CD4-positive, alpha-beta T cell (primary cell): Measurements from ENCODE around the gene INSYN2A. TPM values are rescaled to one million over a fixed set of nuclear protein-coding genes. Genes with fewer than 3 reads are reported as not detected.

ENCODE experiments used
- ATAC-seq: fragments of 200-7000 bp; cut with Tn5 transposase; one replicate; pipeline ENCODE4 v1.10.0; 2022; ENCODE audit warnings: mild to moderate bottlenecking; ENCODE audit not compliant: poor library complexity
- CTCF ChIA-PET: fragments of 350-600 bp; sonication (Branson Sonifier 250); formaldehyde crosslinking; loops from one replicate; lab custom pipeline; 2021; ENCODE audit warnings: antibody characterized with exemption, inconsistent platforms; lab: Charles Lee
- POLR2A ChIA-PET: fragments of 350-600 bp; sonication (Branson Sonifier 250); formaldehyde crosslinking; loops from one replicate; lab custom pipeline; 2021; ENCODE audit warnings: antibody characterized with exemption, inconsistent platforms; lab: Charles Lee
- DNase-seq, 14 experiments: peaks; one replicate each; pipeline ENCODE4 v3.0.0-alpha.2; 2013 to 2020; ENCODE audit warnings: mixed read lengths in 2 of 14
- H3K27ac ChIP-seq, 2 donors: one replicate each; pipeline versions ENCODE4 v1.5.1 to v1.7.0; 2013; ENCODE audit warnings: low read length in 2 of 2, low read depth in 1 of 2, mild to moderate bottlenecking in 1 of 2
- H3K27me3 ChIP-seq, 2 experiments: 1 replicate in 1 of 2; 2 replicates in 1 of 2; pipeline versions ENCODE4 v1.6.1 to v1.7.0; 2013; ENCODE audit warnings: low read length in 2 of 2, control low read depth in 1 of 2, mild to moderate bottlenecking in 1 of 2, moderate library complexity in 1 of 2; ENCODE audit not compliant: insufficient read depth in 2 of 2, control insufficient read depth in 1 of 2
- H3K36me3 ChIP-seq: one replicate; pipeline ENCODE4 v1.6.1; 2013; ENCODE audit warnings: low read length, control low read depth; ENCODE audit not compliant: insufficient read depth
- H3K4me1 ChIP-seq: one replicate; pipeline ENCODE4 v1.6.1; 2013; ENCODE audit warnings: low read length, control low read depth; ENCODE audit not compliant: insufficient read depth
- H3K4me3 ChIP-seq: one replicate; pipeline ENCODE4 v1.5.1; 2013; ENCODE audit warnings: mild to moderate bottlenecking, low read length, moderate library complexity
- H3K9me3 ChIP-seq, 2 experiments: 1 replicate in 1 of 2; 2 replicates in 1 of 2; pipeline versions ENCODE4 v1.6.1 to v1.7.0; 2013; ENCODE audit warnings: low read length in 2 of 2, mild to moderate bottlenecking in 2 of 2, control low read depth in 1 of 2, moderate library complexity in 1 of 2; ENCODE audit not compliant: control insufficient read depth in 1 of 2, insufficient read depth in 1 of 2
- H3K27ac Mint-ChIP-seq: one replicate; pipeline ENCODE4 v1.8.0; 2020; ENCODE audit warnings: mixed read lengths
- H3K27me3 Mint-ChIP-seq: one replicate; pipeline ENCODE4 v1.8.0; 2021; ENCODE audit warnings: mixed read lengths
- H3K36me3 Mint-ChIP-seq: one replicate; pipeline ENCODE4 v1.8.0; 2021; ENCODE audit warnings: low read depth, mixed read lengths
- H3K4me1 Mint-ChIP-seq: one replicate; pipeline ENCODE4 v1.8.0; 2021; ENCODE audit warnings: low read depth, mixed read lengths
- H3K4me3 Mint-ChIP-seq: one replicate; pipeline ENCODE4 v1.8.0; 2020; ENCODE audit warnings: mild to moderate bottlenecking, mixed read lengths
- H3K9me3 Mint-ChIP-seq: one replicate; pipeline ENCODE4 v1.8.0; 2020; ENCODE audit warnings: mixed read lengths
- CTCF ChIP-seq: fragments of 200-600 bp; IDR thresholded peaks from one replicate; pipeline ENCODE4 v1.8.0; 2022; ENCODE audit warnings: antibody characterized with exemption, mild to moderate bottlenecking
- intact Hi-C, 2 experiments: fragments of 100-400 bp; cut with DNase I in 1 of 2; cut with micrococcal nuclease in 1 of 2; formaldehyde crosslinking; loops; one replicate each; pipeline versions ENCODE4 v1.15.1 to v1.9.0; 2023 to 2025; cut with DNase I, micrococcal nuclease
- total RNA-seq, 174 experiments: library from RNA in 2 of 174; stranded (reverse) in 2 of 174; gene quantifications; one replicate each; pipeline ENCODE4 v1.2.3 and lab custom pipeline; 2021 to 2026

The INSYN2A gene
- total RNA-seq, 2 experiments from 2014 or later: not detected

- Histone ChIP-seq H3K4me3 (no peak overlapping the region), H3K4me1 (no peaks in the 10 kb centered on the region), H3K27me3 (no peaks in the 10 kb centered on the region), H3K36me3 (no peaks in the 10 kb centered on the region), H3K27ac (no peak overlapping the region), H3K9me3 (peaks cover 0 to 6% of the 10 kb centered on the region in 2 experiments)
- Mint-ChIP-seq H3K4me1 (no peaks in the 10 kb centered on the region), H3K36me3 (no peaks in the 10 kb centered on the region), H3K9me3 (no peaks in the 10 kb centered on the region), H3K27ac (no peak overlapping the region), H3K4me3 (no peak overlapping the region), H3K27me3 (no peaks in the 10 kb centered on the region)
- POLR2A ChIA-PET: no interaction called here
- ATAC-seq (no peak), DNase-seq (no peak)
- TF ChIP-seq CTCF: no peak
- CTCF ChIA-PET: no interaction called here
- intact Hi-C loops: no loop called here
Observed at GRCh38 chr10:127158662-127159061, 37.7 kb downstream of the INSYN2A start.

DNA sequence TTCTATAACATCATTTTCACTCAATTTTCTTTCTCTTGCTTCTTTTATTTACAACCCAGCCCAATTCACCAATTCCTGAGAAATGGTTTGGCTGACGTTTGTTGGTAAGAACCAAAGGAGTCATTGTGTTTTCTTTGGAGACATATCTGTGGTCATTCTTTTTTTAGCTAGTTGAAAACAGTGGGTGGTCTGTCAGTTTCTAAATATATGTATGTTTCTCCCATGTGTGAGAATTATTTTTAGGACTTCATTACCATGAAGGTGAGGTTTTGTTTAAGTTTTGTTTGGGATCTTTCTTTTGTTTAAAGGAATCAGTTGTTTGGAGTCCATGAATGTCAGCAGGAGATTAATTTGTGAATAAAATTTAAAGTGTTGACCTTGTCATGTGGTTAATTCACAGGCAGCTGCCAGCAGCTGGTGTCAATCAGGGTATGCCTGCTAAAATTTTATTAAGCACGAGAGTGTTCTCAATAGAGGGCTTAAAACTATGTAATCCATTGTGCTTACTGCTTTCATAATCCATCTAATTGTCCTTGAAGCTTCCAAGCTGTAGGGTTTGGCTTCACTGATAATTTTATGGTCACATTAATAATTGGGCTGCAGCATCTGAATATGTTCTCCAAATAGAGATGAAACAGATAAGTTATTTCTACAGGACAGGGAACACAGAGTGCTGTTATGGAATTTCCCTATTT is 38.7 kb downstream of the INSYN2A start:
- Histone ChIP-seq H3K4me3 (no peak overlapping the region), H3K27me3 (no peaks in the 10 kb centered on the region), H3K36me3 (no peaks in the 10 kb centered on the region), H3K9me3 (peaks cover 0 to 2% of the 10 kb centered on the region in 2 experiments), H3K4me1 (no peaks in the 10 kb centered on the region), H3K27ac (no peak overlapping the region)
- no peak for TF ChIP-seq CTCF
- Mint-ChIP-seq H3K27ac (no peak overlapping the region), H3K36me3 (no peaks in the 10 kb centered on the region), H3K4me1 (no peaks in the 10 kb centered on the region), H3K4me3 (no peak overlapping the region), H3K9me3 (no peaks in the 10 kb centered on the region), H3K27me3 (no peaks in the 10 kb centered on the region)
- POLR2A ChIA-PET: no interaction called here
- CTCF ChIA-PET: no interaction called here
- DNase-seq: no peak
- intact Hi-C loops: no loop called here
- no peak for ATAC-seq

DNA sequence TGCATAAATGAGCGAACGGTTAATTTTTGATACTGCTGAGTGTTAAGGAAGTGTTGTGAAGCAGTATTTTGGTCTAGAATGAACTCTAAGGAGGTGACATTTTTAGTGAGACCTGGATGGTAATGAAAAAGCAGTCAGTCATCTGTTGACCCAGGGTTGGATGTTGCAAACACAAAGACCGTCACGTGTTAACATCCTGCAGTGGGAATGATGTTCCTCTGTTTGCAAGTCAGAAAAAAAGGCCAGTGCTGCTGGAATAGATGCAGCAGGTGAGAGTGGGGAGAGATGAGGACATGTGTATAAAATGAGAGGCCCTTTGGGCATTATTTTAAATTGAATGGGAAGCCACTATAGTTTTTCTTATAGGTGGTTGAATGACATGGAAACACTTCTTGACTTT is 39.3 kb downstream of the INSYN2A start:
- H3K9me3 Mint-ChIP-seq: no peaks in the 10 kb centered on the region
- DNase-seq: no peak
- no peaks in the 10 kb centered on the region for H3K36me3 Mint-ChIP-seq
- no peak overlapping the region for H3K4me3 Mint-ChIP-seq
- intact Hi-C loops: no loop called here
- H3K27ac ChIP-seq: no peak overlapping the region
- H3K36me3 ChIP-seq: no peaks in the 10 kb centered on the region
- no peak for ATAC-seq
- H3K27me3 Mint-ChIP-seq: no peaks in the 10 kb centered on the region
- TF ChIP-seq CTCF: no peak
- no peak overlapping the region for H3K4me3 ChIP-seq
- ChIA-PET CTCF (no interaction called here), POLR2A (no interaction called here)
- H3K4me1 ChIP-seq: no peaks in the 10 kb centered on the region
- H3K4me1 Mint-ChIP-seq: no peaks in the 10 kb centered on the region
- H3K27ac Mint-ChIP-seq: no peak overlapping the region
- H3K9me3 ChIP-seq: peaks cover 0 to 4% of the 10 kb centered on the region in 2 experiments
- no peaks in the 10 kb centered on the region for H3K27me3 ChIP-seq
